Uterus (tissue), 2 donors: ENCODE data around the gene ARMC8.

Experiments
- POLR2A ChIP-seq, 2 donors: fragments of 450-650 bp; IDR thresholded peaks; one replicate each; pipeline ENCODE4 v1.6.1; 2016; ENCODE audit warnings: antibody characterized with exemption in 2 of 2, mild to moderate bottlenecking in 1 of 2, moderate library complexity in 1 of 2
- TF ChIP-seq, protein P1 (sequence below), 4 experiments: fragments of 200-600 bp in 2 of 4; fragments of 450-650 bp in 2 of 4; sonication (generic) in 2 of 4; IDR thresholded peaks; one replicate each; pipeline ENCODE4 v1.5.1; 2016 to 2019; ENCODE audit warnings: antibody characterized with exemption in 4 of 4, mild to moderate bottlenecking in 2 of 4, moderate library complexity in 1 of 4

GRCh38 chr3:138230525-138230924 is 43.4 kb downstream of the ARMC8 start:
- TF ChIP-seq, protein P1, sequence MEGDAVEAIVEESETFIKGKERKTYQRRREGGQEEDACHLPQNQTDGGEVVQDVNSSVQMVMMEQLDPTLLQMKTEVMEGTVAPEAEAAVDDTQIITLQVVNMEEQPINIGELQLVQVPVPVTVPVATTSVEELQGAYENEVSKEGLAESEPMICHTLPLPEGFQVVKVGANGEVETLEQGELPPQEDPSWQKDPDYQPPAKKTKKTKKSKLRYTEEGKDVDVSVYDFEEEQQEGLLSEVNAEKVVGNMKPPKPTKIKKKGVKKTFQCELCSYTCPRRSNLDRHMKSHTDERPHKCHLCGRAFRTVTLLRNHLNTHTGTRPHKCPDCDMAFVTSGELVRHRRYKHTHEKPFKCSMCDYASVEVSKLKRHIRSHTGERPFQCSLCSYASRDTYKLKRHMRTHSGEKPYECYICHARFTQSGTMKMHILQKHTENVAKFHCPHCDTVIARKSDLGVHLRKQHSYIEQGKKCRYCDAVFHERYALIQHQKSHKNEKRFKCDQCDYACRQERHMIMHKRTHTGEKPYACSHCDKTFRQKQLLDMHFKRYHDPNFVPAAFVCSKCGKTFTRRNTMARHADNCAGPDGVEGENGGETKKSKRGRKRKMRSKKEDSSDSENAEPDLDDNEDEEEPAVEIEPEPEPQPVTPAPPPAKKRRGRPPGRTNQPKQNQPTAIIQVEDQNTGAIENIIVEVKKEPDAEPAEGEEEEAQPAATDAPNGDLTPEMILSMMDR (IDR thresholded peaks at IDR 0.05), result no peak
- no peak for TF ChIP-seq POLR2A (IDR thresholded peaks at IDR 0.05)
